Limb (tissue), 2 donors: ENCODE results near the gene CCT7.
A peak's percentile ranks its signal among the peaks of the same experiment; 100 is the strongest.
"Not testable (repeated sequence)": the region's sequence is repeated elsewhere in the genome, so short reads cannot be mapped to it uniquely, and the experiment has no call there.

Experiments
- DNase-seq, 2 donors: peaks; one replicate each; pipeline ENCODE4 v3.0.0-alpha.2; 2016; ENCODE audit errors: extremely low spot score in 2 of 2

CCT7 gene

DNA sequence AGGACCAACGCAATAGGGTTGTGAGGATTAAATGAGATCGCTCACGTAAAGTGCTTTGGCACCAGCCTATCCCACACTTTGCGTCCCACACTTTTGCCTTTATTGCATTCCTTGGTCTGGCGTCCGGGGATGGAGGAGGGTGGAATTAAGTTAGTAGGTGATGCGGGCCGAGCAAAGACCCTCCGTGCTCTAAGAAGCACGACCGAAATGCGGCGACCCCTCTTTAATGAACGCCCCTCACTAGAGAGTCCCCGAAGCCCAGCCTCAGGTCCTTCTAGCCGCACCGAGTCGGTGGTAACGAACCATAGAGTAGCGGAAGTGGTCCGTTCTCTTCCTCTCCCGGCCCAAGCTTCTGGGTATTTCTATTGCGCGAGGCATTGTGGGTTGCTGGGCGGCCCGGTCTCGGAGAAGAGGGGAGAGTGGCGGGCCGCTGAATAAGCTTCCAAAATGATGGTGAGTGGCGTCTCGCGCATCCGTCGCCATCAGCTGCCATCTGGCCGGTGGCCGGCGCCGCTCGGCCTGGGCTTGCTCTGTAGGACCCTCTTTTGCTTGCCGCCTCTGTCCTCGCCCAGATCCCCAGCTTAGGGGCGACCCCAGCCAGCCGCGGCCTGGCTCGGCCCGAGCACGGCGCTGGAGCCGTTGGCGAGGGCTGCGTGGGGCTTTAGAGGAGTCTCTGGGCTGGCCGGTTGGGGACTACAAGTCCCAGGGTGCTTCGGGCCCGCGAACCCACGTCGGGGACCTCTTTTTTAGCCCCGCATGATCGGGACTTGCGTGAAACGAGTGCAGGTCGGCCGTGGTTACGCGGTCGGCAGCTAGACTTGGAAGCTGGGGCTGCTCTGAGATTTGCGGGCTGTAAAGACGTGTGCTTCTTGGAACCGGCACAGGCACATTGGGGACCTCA is at the start of gene CCT7:
CCT7 (plus strand) TSS at position 377 of the 901 bp plus-strand sequence; CDS start at position 448, 71 bp downstream.
- DNase-seq = peak; percentile 90 to 91

DNA sequence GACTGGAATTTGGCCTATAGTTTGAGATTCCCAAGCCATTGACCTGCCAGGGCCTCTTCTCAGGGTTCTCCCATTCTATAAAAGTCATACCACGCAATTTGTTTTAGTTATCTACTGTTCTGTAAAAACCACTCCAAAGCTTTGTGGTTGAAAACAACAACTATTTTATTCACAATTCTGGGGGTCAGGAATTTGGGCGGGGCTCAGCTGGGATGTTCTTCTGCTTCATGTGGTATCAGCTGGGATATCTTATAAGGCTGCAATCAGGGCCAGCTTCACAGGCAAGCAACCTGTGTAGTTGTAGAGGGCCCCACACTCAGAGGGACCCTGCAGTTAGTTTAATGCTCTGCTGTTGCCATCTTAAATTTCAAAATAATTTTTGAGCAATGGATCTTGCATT is 48.1 kb upstream of the CCT7 start:
- DNase-seq = no peak

DNA sequence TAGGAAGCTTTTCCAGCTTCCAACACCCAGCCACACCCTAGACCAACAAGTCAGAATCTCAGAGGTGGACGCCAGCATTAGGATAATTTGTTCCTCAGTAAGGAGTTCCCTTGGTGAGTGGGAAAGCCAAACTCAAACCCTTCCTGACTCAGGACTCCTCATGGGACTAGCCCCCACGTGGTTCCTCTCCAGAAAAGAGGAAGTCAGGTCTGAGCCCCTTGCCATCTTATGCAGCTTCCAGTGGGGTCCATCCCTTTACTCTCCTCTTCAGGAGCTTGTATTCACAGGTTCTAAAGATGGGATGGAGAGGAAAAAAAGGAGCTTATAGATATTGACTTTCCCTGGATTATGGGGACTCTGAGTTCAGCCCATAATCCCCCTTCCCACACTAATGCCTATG is 46.6 kb upstream of the CCT7 start:
- DNase-seq = no peak

DNA sequence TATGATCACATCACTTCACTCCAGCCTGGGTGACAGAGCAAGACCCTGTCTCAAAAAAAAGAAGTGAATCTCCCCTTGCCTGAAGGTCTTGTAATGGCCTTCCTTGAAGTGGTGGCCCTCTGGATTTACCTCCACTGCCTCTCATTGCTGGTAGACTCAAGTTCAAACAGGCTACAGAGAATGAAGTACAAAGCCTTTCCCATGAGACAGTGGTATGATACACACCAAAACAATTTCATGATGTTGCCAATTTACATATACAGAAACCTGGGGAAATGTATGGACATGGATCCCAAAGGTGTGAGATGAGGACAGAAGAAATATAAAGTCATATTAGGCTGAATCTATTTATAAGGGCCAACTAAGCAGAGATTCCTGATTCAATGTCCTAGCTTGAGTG is 36.5 kb upstream of the CCT7 start:
- DNase-seq = no peak

DNA sequence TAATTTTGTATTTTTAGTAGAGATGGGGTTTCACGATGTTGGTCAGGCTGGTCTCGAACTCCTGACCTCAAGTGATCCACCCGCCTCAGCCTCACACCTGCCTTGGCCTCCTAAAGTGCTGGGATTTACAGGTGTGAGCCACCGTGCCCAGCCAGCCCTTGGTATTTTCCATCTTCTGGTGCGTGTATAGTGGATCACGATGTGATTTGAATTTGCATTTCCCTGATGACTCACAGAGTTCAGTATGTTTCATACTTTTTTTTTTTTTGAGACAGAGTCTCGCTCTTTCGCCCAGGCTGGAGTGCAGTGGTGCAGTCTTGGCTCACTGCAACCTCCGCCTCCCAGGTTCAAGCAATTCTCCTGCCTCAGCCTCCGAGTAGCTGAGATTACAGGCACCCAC is 33.8 kb upstream of the CCT7 start:
- not testable (repeated sequence) for DNase-seq

DNA sequence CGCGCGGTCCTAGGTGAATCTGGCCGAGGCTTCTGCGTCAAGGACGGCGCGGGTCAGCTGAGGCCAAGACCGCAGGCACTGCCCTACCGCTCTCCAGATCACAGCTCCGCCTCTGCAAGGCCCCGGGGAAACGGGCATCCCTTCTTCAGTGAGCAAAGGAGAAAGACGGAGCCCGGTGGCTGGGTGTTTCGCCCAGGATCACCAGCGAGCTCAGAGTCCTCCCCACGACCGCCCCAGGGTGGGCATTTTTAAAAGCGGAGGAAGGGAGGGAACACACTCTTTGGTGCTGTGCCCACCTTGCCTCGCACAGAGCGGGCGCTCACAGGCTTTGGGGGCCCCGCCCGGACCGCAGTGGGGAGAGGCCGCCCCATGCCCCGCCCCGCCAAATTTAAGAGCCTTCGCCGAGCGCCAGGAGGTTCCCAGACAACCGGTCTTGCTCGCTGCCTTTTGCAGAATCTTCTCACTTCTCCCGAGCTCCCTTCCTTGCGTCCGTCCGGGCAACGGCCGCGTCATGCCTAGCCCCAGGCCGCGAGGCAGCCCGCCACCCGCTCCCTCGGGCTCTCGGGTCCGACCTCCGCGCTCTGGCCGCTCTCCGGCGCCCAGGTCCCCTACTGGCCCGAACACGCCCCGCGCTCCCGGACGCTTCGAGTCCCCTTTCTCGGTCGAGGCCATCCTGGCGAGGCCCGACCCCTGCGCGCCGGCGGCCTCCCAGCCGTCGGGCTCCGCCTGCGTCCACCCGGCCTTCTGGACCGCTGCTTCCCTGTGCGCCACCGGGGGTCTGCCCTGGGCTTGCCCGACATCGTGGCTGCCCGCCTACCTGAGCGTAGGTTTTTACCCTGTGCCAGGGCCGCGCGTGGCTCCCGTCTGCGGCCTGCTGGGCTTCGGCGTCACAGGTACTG is 31.7 kb upstream of the CCT7 start, which contains the start of gene NOTO:
NOTO (plus strand) TSS at position 419 of the 899 bp plus-strand sequence; CDS start at position 512, 93 bp downstream.
- peak in 1 of 2 donors; percentile 40 for DNase-seq

DNA sequence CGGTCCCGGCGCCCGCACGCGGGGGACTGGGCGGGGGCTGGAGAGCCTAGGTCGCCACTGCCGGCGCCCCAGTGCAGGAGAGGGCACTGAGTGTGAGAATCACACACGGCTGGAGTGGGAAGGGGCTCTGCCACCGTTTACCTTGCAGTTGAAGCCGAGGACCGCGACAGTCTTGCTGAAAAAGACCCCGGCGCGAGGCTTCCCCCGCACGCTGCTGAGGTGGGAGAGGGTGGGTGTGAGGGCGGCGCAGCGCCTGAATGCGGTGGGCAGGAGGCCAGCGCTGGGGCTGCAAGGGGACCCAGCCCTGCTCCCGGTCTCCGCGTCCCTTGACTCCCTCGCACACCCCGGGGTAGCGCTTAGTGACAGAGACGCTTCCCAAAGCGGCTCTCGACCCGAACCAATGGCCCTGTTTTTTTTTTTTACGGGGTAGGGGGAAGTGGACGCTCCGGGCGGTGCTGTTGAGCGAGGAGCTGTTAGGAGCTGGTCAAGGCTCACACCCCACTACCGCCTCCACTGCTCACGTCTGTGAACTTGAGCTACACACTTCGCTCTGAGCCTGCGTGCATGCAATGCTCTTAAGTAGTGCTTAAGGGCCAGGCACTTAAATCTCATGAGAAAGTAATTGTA is 30.9 kb upstream of the CCT7 start:
- peak in 1 of 2 donors; percentile 33 for DNase-seq

DNA sequence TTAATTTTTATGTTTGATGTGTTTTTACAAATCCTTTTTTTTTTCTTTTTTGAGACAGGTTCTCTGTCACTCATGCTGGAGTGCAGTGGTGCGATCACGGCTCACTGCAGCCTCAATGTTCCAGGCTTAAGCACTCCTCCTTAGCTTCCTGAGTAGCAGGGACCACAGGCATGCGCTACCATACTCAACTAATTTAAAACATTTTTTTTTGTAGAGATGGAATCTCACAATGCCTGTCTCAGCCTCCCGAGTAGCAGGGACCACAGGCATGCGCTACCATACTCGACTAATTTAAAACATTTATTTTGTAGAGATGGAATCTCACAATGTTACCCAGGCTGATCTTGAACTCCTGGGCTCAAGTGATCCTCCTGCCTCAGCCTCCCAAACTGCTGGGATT is 28.5 kb upstream of the CCT7 start:
- no peak for DNase-seq

DNA sequence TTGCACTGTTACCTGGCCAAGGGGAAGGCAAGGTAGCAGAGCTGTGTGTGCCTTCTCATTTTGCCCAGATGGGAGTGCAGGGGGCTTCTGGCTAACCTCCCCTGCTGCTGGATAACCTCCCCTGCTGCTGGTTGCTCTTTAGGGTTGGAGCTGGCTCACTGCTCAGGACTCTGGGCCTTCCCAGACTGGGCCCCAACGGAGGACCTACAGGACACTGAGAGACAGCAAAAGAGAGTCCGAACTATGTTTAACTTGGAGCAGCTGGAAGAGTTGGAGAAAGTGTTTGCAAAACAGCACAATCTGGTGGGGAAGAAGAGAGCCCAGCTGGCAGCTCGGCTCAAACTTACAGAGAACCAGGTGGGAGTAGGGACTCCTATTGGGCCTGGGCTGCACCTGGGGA is 25.9 kb upstream of the CCT7 start:
- no peak for DNase-seq

DNA sequence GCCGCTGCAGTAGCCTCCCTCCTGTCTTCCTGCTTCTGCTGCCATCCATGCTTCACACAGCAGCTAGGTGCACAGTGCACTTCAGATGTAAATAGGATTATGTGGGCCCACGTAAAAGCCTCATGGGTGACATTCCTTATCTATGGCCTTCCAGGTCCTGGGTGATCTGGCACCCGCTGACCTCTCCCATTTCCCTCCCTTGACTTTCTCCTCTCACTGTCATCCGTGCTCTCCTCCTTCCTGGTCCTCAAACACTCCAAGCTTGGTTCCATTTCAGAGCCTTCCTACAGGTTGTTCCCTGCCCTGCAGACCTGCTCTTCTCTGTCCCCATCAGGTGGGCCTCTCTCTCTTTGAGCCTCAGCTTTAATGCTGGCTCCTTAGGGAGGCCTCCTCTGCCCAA is 24.1 kb upstream of the CCT7 start:
- DNase-seq = no peak

DNA sequence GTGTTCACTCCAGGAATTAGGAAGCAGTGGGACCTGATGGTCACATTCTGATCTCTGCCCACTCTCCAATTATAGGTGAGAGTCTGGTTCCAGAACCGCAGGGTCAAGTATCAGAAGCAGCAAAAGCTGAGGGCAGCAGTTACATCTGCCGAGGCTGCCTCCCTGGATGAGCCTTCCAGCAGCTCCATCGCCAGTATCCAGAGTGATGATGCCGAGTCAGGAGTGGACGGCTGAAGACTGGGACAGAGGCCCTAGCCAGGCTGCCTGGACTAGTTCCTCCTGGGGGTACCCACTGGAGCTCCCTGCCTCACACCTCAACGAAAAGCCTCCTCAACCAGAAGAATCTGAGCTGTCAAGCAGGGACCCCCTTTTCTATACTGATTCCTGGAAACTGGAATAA is 23.4 kb upstream of the CCT7 start:
- DNase-seq = no peak

DNA sequence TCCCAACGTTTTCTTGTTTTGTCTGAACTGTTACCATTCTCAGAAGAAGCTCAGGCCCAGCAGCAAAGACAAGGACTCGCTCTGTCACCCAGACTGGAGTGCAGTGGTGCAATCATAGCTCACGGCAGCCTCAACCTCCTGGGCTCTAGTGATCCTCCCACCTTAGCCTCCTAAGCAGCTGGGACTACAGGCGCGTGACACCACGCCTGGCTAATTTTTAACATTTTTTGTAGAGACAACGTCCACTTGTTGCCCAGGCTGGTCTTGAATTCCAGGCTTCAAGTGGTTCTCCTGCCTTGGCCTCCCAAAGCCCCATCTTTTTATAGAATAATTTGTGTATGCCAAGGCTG is 22.0 kb upstream of the CCT7 start:
- no peak for DNase-seq

DNA sequence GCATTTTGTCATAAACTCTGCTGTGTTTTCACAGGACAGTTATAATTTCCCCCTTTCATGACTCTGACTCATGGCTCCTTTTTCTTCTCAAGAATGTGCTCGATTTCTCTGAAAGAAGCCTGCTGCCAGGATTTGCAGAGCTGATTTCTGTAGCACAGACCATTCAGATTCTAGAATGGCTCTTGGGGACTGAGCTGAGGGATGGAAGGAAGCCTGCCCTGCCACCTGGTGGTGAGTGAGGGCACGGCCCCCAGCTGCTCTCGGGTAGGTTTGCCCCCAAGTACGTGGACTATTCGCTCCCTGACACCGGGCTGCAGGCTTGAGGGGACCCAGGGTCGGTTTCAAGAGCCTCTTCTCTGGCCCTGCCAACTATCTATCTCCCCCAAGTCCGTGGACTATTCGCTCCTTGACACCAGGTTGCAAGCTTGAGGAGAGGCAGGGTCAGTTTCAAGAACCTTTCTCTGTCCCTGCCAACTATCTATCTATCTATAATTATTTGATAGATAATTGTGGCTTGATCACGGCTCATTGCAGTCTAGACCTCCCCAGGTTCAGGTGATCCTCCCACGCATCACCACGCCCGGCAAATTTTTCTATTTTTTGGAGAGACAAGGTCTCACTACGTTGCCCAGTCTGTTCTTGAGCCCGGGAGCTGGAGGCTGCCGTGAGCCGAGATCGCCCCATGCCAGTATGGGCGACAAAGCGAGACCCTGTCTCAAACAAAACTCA is 21.5 kb upstream of the CCT7 start:
- DNase-seq = peak; percentile 41 to 76

DNA sequence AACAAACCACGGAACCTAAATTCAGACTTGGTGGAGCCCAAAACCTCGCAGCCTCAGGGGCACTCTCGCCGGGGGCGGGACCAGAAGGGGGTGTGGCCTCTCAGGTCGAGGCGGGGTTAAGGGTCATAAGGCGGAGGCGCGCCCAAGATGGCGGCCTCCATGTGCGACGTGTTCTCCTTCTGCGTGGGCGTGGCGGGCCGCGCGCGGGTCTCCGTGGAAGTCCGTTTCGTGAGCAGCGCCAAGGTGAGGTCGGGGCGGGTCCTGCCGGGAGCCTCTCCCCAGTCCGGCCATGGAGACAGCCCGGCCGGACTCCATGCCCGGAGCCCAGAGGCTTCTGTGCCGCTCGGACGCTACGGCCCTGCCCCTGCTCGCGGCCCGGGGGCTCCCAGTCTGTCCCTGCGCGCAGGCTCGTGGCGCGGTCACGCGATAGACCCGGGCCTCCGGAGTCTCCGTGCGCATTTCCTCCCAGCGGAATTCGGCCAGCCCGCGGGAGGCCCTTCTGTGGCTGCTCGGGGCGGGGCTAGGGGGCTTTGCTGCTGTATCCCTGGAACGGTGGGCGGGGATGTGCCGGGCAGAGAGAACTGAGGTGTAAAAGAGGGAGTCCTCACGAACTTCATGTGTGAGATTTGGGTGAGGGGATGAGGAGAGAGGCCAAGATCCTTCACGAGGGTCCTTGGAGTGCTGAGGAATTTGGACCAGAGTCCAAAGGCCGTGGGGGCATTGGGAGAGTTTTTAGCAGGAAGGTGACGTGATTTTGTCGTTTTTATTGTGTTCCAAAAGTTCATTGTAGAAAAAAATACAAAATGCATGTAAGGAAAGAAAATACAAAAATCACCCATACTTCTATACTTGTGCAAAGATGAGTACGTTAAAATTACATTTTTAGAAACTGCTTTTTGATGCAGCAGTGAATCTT is 19.7 kb upstream of the CCT7 start, which contains the start of gene SMYD5:
SMYD5 (plus strand) TSS at position 126 of the 916 bp plus-strand sequence; CDS start at position 148, 22 bp downstream.
- DNase-seq = peak; percentile 81 to 90

DNA sequence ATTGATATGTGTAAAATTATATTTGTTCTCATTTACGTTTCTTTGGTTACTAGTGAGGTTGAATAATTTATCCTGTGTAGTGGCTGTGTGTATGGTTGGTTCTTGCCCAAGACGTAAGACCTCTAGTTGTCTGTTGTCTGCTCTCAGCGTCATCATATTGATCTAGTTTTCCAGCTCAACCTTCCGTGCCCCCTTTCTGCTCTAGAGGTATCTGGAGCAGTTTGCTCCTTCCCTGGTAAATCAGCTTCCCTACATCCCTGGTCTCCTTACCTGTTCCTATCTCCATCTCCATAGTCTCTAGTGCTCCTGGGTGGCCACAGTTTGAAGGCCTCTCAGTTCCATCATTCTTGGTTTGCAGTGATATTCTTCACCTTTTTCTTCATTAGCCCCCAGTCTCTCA is 18.9 kb upstream of the CCT7 start:
- no peak for DNase-seq

DNA sequence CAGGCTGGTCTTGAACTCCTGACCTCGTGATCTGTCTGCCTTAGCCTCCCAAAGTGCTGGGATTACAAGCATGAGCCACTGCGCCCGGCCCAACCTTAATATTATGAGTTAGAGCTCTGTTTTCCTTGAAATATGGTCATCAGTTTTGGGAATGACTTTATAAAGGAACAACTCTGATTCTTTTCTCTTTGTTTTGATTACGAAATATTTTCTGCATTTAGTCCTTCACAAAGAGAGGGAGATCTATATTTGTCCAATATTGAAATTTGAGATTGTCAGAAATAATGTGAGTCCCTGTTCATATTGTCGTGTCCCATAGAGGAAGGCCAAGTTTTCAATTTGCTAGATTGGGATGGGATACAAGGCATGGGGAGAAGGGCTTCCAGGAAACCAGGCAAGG is 16.9 kb upstream of the CCT7 start:
- no peak for DNase-seq

DNA sequence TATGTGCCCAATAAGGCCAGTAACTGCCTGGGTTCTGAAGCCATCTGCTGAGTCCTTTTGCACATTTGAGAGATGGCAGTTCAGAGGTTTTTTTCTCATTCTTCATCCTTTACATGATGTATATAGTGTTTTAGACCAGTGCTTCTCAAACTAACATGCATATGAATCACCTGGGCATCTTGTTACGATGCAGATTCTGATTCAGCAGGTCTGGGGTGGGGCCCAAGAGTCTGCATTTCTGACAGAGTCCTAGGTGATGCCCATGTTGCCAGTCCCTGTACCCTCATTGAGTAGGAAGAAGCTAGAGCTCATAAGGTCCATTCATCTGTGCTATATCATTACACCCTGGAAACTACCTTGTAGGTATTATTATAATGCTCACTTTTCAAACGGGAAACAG is 16.3 kb upstream of the CCT7 start:
- no peak for DNase-seq

DNA sequence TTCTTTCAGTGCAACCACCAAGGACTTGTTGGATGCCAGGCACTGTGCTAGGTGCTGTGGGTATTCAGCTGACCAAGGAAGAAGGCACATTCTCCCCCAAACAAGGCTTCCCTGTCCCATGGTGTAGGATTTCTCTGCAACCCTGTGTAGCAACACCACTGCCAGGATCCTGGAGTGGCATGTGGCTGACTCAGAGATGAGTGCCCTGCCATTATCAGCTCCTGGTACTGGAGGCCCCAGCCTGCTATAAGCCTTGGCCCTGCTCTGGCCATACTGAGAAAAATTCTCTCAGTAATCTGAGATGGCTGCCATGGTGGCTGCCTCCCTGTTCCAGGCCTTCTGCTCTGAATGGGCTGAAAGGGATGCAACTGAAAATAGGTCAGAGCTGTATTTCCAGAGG is 15.8 kb upstream of the CCT7 start:
- DNase-seq = no peak

DNA sequence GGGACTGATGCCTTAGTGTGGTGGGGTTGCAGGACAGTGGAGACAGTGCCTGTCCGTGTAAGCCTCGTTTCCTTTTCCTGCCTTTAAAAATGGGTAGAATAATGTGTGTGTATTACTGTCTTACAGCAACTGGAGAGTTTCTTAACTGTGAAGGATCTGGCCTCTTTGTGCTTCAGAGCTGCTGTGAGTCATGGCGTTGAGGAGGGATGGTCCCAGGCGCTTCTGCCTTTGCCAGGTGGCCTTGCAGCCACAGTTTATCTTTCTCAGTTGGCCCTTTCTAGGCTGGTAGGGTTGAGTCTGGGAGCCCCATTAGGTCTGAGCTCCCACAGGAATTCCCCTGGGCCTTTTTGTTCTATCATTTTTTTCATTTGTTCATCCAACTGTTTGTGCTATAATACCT is 10.3 kb upstream of the CCT7 start:
- no peak for DNase-seq
